Hepatocyte (in vitro differentiated cells): Measurements from ENCODE around the gene PTPRD. TPM values are rescaled to one million over a fixed set of nuclear protein-coding genes. Genes with fewer than 3 reads are reported as not detected.

Experiments used
- DNase-seq: peaks from one replicate; pipeline ENCODE4 v3.0.0-alpha.2; 2016; ENCODE audit warnings: low spot score
- H2AFZ ChIP-seq: fragments of 200-600 bp; sonication (generic); 2 replicates; pipeline ENCODE4 v1.6.0; 2016; ENCODE audit warnings: antibody characterized with exemption, mild to moderate bottlenecking
- H3K27ac ChIP-seq: fragments of 200-600 bp; sonication (generic); 2 replicates; pipeline ENCODE4 v1.5.1; 2016; ENCODE audit warnings: mild to moderate bottlenecking
- H3K27me3 ChIP-seq: fragments of 200-600 bp; sonication (generic); 2 replicates; pipeline ENCODE4 v1.6.1; 2016
- H3K36me3 ChIP-seq: fragments of 200-600 bp; sonication (generic); replicated peaks from 2 replicates; pipeline ENCODE4 v1.5.1; 2016; ENCODE audit warnings: low read depth; ENCODE audit not compliant: insufficient read depth
- H3K4me1 ChIP-seq: fragments of 200-600 bp; sonication (generic); 2 replicates; pipeline ENCODE4 v1.5.1; 2016; ENCODE audit warnings: mild to moderate bottlenecking, moderate library complexity; ENCODE audit not compliant: insufficient read depth
- H3K4me2 ChIP-seq: fragments of 200-600 bp; sonication (generic); 2 replicates; pipeline ENCODE4 v1.6.0; 2016
- H3K4me3 ChIP-seq: fragments of 200-600 bp; sonication (generic); 2 replicates; pipeline ENCODE4 v1.5.1; 2016; ENCODE audit warnings: mild to moderate bottlenecking
- H3K79me2 ChIP-seq: fragments of 200-600 bp; sonication (generic); 2 replicates; pipeline ENCODE4 v1.6.0; 2017; ENCODE audit warnings: mild to moderate bottlenecking
- H3K9me2 ChIP-seq: fragments of 200-600 bp; sonication (generic); replicated peaks from 2 replicates; pipeline ENCODE4 v1.6.0; 2017; ENCODE audit warnings: mild to moderate bottlenecking; ENCODE audit not compliant: insufficient read depth
- H3K9me3 ChIP-seq: fragments of 200-600 bp; sonication (generic); 2 replicates; pipeline ENCODE4 v1.5.1; 2016; ENCODE audit warnings: low read depth, mild to moderate bottlenecking
- H4K20me1 ChIP-seq: fragments of 200-600 bp; sonication (generic); 2 replicates; pipeline ENCODE4 v1.6.0; 2016; ENCODE audit warnings: mild to moderate bottlenecking; ENCODE audit not compliant: insufficient read depth, poor library complexity, severe bottlenecking
- CTCF ChIP-seq: fragments of 200-600 bp; sonication (generic); IDR thresholded peaks from 2 replicates; pipeline ENCODE4 v1.5.1; 2016; ENCODE audit warnings: antibody characterized with exemption, mild to moderate bottlenecking; ENCODE audit not compliant: poor library complexity
- EZH2 ChIP-seq: fragments of 200-600 bp; sonication (generic); IDR thresholded peaks from 2 replicates; pipeline ENCODE4 v1.6.1; 2016; ENCODE audit warnings: antibody characterized with exemption, mild to moderate bottlenecking, borderline replicate concordance
- EZH2phosphoT487 ChIP-seq: fragments of 200-600 bp; sonication (generic); IDR thresholded peaks from one replicate; pipeline ENCODE4 v1.6.1; 2018; ENCODE audit warnings: antibody characterized with exemption, mild to moderate bottlenecking, low read depth, moderate library complexity; ENCODE audit not compliant: unreplicated experiment, severe bottlenecking
- WGBS: methylation state at CpG from one replicate; pipeline ENCODE4 v1.1.6; 2016; ENCODE audit warnings: low lambda C conversion rate; ENCODE audit errors: missing lambda C conversion rate; 5-methylcytosine and 5-hydroxymethylcytosine counted together
- polyA plus RNA-seq: library from polyadenylated mRNA; unstranded; fragments of >200 nt; fragmentation: Nextera tagmentation; extraction: Ambion mirVana; gene quantifications from 2 replicates; pipeline ENCODE4 v1.2.1, GENCODE V29; 2016
- total RNA-seq: library from RNA; depleted of rRNA; stranded (reverse); fragments of >200 nt; gene quantifications from 2 replicates; pipeline ENCODE4 v1.2.3, GENCODE V29; 2014

The PTPRD gene
- total and polyA plus RNA-seq, 2 experiments from 2014 or later = 6.5 to 77.6 TPM

- no peaks in the 10 kb centered on the region for H3K9me3 ChIP-seq
- no peaks in the 10 kb centered on the region for H4K20me1 ChIP-seq
- no peaks in the 10 kb centered on the region for H3K27me3 ChIP-seq
- no peak for DNase-seq
- H3K9me2 ChIP-seq = no peaks in the 10 kb centered on the region
- no peak overlapping the region for H2AFZ ChIP-seq
- H3K4me1 ChIP-seq = no peaks in the 10 kb centered on the region
- no peak overlapping the region for H3K27ac ChIP-seq
- H3K4me2 ChIP-seq = no peak overlapping the region
- no peaks in the 10 kb centered on the region for H3K36me3 ChIP-seq
- WGBS = 73% methylated on average over 3 of the region's 3 CpGs
- TF ChIP-seq EZH2 (no peak), EZH2phosphoT487 (no peak), CTCF (no peak)
- no peak overlapping the region for H3K4me3 ChIP-seq
- no peaks in the 10 kb centered on the region for H3K79me2 ChIP-seq
Measured at GRCh38 chr9:10009401-10009800, 603.4 kb downstream of the PTPRD start.

- H3K9me2 ChIP-seq = no peaks in the 10 kb centered on the region
- no peak overlapping the region for H3K27ac ChIP-seq
- H3K27me3 ChIP-seq = no peaks in the 10 kb centered on the region
- H2AFZ ChIP-seq = no peak overlapping the region
- H3K4me1 ChIP-seq = no peaks in the 10 kb centered on the region
- no peaks in the 10 kb centered on the region for H3K9me3 ChIP-seq
- H3K79me2 ChIP-seq = no peaks in the 10 kb centered on the region
- no peak for DNase-seq
- no peak overlapping the region for H3K4me3 ChIP-seq
- TF ChIP-seq EZH2 (no peak), CTCF (no peak)
- H4K20me1 ChIP-seq = no peaks in the 10 kb centered on the region
- no peaks in the 10 kb centered on the region for H3K36me3 ChIP-seq
- 75% methylated on average over 1 of the region's 1 CpG for WGBS
- H3K4me2 ChIP-seq = no peak overlapping the region
Measured at GRCh38 chr9:10008101-10008799, 604.6 kb downstream of the PTPRD start.

GRCh38 chr9:10007356-10007755 lies 605.4 kb downstream of the PTPRD start:
- H3K36me3 ChIP-seq = no peaks in the 10 kb centered on the region
- 84% methylated on average over 5 of the region's 5 CpGs for WGBS

More at GRCh38 chr9:10007356-10007755, 605.4 kb downstream of the PTPRD start:
- no peaks in the 10 kb centered on the region for H3K9me2 ChIP-seq
- H2AFZ ChIP-seq = no peak overlapping the region
- H3K4me1 ChIP-seq = no peaks in the 10 kb centered on the region
- H4K20me1 ChIP-seq = no peaks in the 10 kb centered on the region
- H3K27ac ChIP-seq = no peak overlapping the region
- H3K27me3 ChIP-seq = no peaks in the 10 kb centered on the region
- no peak overlapping the region for H3K4me3 ChIP-seq
- TF ChIP-seq CTCF (no peak), EZH2 (no peak), EZH2phosphoT487 (no peak)
- H3K79me2 ChIP-seq = no peaks in the 10 kb centered on the region
- H3K4me2 ChIP-seq = no peak overlapping the region
- DNase-seq = no peak
- no peaks in the 10 kb centered on the region for H3K9me3 ChIP-seq
